Liver (tissue), 3 donors: ENCODE measurements around the gene CETN2.

Experiments
- FOXA1 ChIP-seq: IDR thresholded peaks from 2 replicates; pipeline ENCODE4 v1.6.1; 2016; ENCODE audit warnings: antibody characterized with exemption
- HNF4A ChIP-seq, 2 donors: conservative IDR thresholded peaks; 2 replicates each; pipeline ENCODE4 v1.6.1; 2016; ENCODE audit warnings: antibody characterized with exemption in 2 of 2, mild to moderate bottlenecking in 2 of 2
- HNF4G ChIP-seq: IDR thresholded peaks from 2 replicates; pipeline ENCODE4 v1.6.1; 2016; ENCODE audit warnings: antibody characterized with exemption
- YY1 ChIP-seq: IDR thresholded peaks from 2 replicates; pipeline ENCODE4 v1.6.1; 2016; ENCODE audit warnings: antibody characterized with exemption, mild to moderate bottlenecking
- TF ChIP-seq, protein P1 (sequence below): fragments of 150-350 bp; IDR thresholded peaks from 2 replicates; pipeline ENCODE4 v1.5.1; 2017; ENCODE audit warnings: improper control_type of control experiment, low read depth, low read length; ENCODE audit not compliant: missing input control
- donor health status: healthy.
- donor health status: healthy.

DNA sequence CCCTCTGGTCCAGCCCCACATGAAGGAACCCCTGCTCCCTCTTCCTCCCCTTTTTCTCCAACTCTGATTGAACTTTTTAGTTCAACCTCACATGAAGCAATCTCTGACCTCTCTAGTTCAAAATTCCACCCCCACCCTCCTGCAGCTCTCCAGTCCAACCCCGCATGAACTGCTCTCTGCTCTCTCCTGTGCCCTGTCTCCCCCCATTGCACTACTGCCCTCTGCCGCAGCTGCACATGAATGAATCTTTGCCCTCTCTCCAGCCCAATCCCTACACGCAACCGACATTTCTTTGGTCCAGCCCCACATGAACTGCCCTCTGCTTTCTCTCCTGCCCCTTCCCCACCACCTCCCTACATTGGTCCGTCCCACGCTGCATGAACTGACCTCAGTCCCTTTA lies 6.9 kb downstream of the CETN2 start:
- TF ChIP-seq, protein P1, sequence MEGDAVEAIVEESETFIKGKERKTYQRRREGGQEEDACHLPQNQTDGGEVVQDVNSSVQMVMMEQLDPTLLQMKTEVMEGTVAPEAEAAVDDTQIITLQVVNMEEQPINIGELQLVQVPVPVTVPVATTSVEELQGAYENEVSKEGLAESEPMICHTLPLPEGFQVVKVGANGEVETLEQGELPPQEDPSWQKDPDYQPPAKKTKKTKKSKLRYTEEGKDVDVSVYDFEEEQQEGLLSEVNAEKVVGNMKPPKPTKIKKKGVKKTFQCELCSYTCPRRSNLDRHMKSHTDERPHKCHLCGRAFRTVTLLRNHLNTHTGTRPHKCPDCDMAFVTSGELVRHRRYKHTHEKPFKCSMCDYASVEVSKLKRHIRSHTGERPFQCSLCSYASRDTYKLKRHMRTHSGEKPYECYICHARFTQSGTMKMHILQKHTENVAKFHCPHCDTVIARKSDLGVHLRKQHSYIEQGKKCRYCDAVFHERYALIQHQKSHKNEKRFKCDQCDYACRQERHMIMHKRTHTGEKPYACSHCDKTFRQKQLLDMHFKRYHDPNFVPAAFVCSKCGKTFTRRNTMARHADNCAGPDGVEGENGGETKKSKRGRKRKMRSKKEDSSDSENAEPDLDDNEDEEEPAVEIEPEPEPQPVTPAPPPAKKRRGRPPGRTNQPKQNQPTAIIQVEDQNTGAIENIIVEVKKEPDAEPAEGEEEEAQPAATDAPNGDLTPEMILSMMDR, result no peak
- no peak for TF ChIP-seq YY1
- peak; percentile 66 to 73 for TF ChIP-seq HNF4A (conservative IDR thresholded peaks at IDR 0.05)
- TF ChIP-seq HNF4G, result no peak
- TF ChIP-seq FOXA1, result no peak
